Neural cell (in vitro differentiated cells): ENCODE data around the gene CBX8. TPM values are rescaled to one million over a fixed set of nuclear protein-coding genes. Genes with fewer than 3 reads are reported as not detected.

Experiments
- H2AFZ ChIP-seq: fragments of 200-600, 300-800 bp; sonication (generic), shearing (Covaris generic); 2 replicates; pipeline ENCODE4 v1.6.0; 2014; ENCODE audit warnings: low read depth, mild to moderate bottlenecking, antibody characterized with exemption, low read length, moderate library complexity
- H3F3A ChIP-seq: fragments of 200-600 bp; shearing (Covaris generic); 2 replicates; pipeline ENCODE4 v1.6.1; 2016; ENCODE audit warnings: mild to moderate bottlenecking, moderate library complexity, mixed read lengths, antibody characterized with exemption, low read length; ENCODE audit not compliant: insufficient read depth, poor library complexity, severe bottlenecking
- H3K27ac ChIP-seq: fragments of 200-600, 300-800 bp; sonication (generic), shearing (Covaris generic); 2 replicates; pipeline ENCODE4 v1.5.1; 2014; ENCODE audit warnings: mild to moderate bottlenecking, low read length, moderate library complexity
- H3K27me3 ChIP-seq: fragments of 300-800, 200-600 bp; sonication (generic), shearing (Covaris generic); 2 replicates; pipeline ENCODE4 v1.6.0; 2014; ENCODE audit warnings: mild to moderate bottlenecking, low read depth, low read length, moderate library complexity; ENCODE audit not compliant: insufficient read depth
- H3K36me3 ChIP-seq: fragments of 300-800, 200-600 bp; sonication (generic), shearing (Covaris generic); 2 replicates; pipeline ENCODE4 v1.5.1; 2014; ENCODE audit warnings: mild to moderate bottlenecking, antibody characterized with exemption, low read length, moderate library complexity; ENCODE audit not compliant: insufficient read depth
- H3K4me2 ChIP-seq: fragments of 300-800, 200-600 bp; sonication (generic), shearing (Covaris generic); 2 replicates; pipeline ENCODE4 v1.6.0; 2014; ENCODE audit warnings: mild to moderate bottlenecking, low read length
- H3K4me3 ChIP-seq: fragments of 300-800, 200-600 bp; sonication (generic), shearing (Covaris generic); 2 replicates; pipeline ENCODE4 v1.5.1; 2014; ENCODE audit warnings: mild to moderate bottlenecking, low read length, moderate library complexity
- H3K79me2 ChIP-seq: fragments of 200-600 bp; shearing (Covaris generic); replicated peaks from 2 replicates; pipeline ENCODE4 v1.6.0; 2014; ENCODE audit warnings: mild to moderate bottlenecking, low read length, moderate library complexity; ENCODE audit not compliant: insufficient read depth
- H3K9ac ChIP-seq: fragments of 300-800, 200-600 bp; sonication (generic), shearing (Covaris generic); 2 replicates; pipeline ENCODE4 v1.6.1; 2016; ENCODE audit warnings: mild to moderate bottlenecking, low read length, mixed read lengths
- H3K9me2 ChIP-seq: fragments of 200-600 bp; shearing (Covaris generic); 2 replicates; pipeline ENCODE4 v1.6.1; 2016; ENCODE audit warnings: mild to moderate bottlenecking, low read length, mixed read lengths; ENCODE audit not compliant: insufficient read depth
- H3K9me3 ChIP-seq: fragments of 200-600, 300-800 bp; sonication (generic), shearing (Covaris generic); 2 replicates; pipeline ENCODE4 v1.6.1; 2016; ENCODE audit warnings: mild to moderate bottlenecking, mixed run types, low read length, moderate library complexity, mixed read lengths
- H4K20me1 ChIP-seq: fragments of 200-600 bp; shearing (Covaris generic); 2 replicates; pipeline ENCODE4 v1.6.1; 2016; ENCODE audit warnings: mild to moderate bottlenecking, mixed run types; ENCODE audit not compliant: insufficient read depth
- EP300 ChIP-seq: fragments of 450-650 bp; conservative IDR thresholded peaks from 2 replicates; pipeline ENCODE4 v1.6.1; 2014; ENCODE audit warnings: antibody characterized with exemption, mild to moderate bottlenecking, moderate library complexity; ENCODE audit not compliant: poor library complexity, severe bottlenecking
- EZH2 ChIP-seq: fragments of 200-600, 300-800 bp; shearing (Covaris generic), sonication (generic); IDR thresholded peaks from 2 replicates; pipeline ENCODE4 v1.6.1; 2014; ENCODE audit warnings: antibody characterized with exemption, low read length, borderline replicate concordance, mild to moderate bottlenecking; ENCODE audit not compliant: insufficient read depth, poor library complexity, severe bottlenecking
- MXI1 ChIP-seq: fragments of 450-650 bp; conservative IDR thresholded peaks from 2 replicates; pipeline ENCODE4 v1.6.1; 2014; ENCODE audit warnings: antibody characterized with exemption, mild to moderate bottlenecking; ENCODE audit not compliant: poor library complexity, severe bottlenecking
- POLR2AphosphoS5 ChIP-seq: IDR thresholded peaks from 2 replicates; pipeline ENCODE4 v1.6.1; 2012
- RAD21 ChIP-seq: fragments of 450-650 bp; conservative IDR thresholded peaks from 2 replicates; pipeline ENCODE4 v1.6.1; 2014; ENCODE audit warnings: antibody characterized with exemption, mild to moderate bottlenecking, moderate library complexity
- REST ChIP-seq: IDR thresholded peaks from 2 replicates; pipeline ENCODE4 v1.6.1; 2012; ENCODE audit warnings: borderline replicate concordance
- SMC3 ChIP-seq: fragments of 450-650 bp; conservative IDR thresholded peaks from 2 replicates; pipeline ENCODE4 v1.6.1; 2014; ENCODE audit warnings: antibody characterized with exemption, mild to moderate bottlenecking, moderate library complexity; ENCODE audit not compliant: poor library complexity
- TAF1 ChIP-seq: IDR thresholded peaks from 2 replicates; pipeline ENCODE4 v1.6.1; 2012; ENCODE audit warnings: low read depth
- polyA plus RNA-seq: library from polyadenylated mRNA; depleted of rRNA; stranded (reverse); fragments of >200 nt; gene quantifications from 2 replicates; pipeline ENCODE4 v1.2.3, GENCODE V29; 2014
- TF ChIP-seq, protein P1 (sequence below): fragments of 450-650 bp; IDR thresholded peaks from 2 replicates; pipeline ENCODE4 v1.5.1; 2014; ENCODE audit warnings: antibody characterized with exemption, mild to moderate bottlenecking, moderate library complexity; ENCODE audit not compliant: poor library complexity, severe bottlenecking

CBX8 gene
- polyA plus RNA-seq, 1 donor from 2014 or later, result 15.4 TPM

DNA sequence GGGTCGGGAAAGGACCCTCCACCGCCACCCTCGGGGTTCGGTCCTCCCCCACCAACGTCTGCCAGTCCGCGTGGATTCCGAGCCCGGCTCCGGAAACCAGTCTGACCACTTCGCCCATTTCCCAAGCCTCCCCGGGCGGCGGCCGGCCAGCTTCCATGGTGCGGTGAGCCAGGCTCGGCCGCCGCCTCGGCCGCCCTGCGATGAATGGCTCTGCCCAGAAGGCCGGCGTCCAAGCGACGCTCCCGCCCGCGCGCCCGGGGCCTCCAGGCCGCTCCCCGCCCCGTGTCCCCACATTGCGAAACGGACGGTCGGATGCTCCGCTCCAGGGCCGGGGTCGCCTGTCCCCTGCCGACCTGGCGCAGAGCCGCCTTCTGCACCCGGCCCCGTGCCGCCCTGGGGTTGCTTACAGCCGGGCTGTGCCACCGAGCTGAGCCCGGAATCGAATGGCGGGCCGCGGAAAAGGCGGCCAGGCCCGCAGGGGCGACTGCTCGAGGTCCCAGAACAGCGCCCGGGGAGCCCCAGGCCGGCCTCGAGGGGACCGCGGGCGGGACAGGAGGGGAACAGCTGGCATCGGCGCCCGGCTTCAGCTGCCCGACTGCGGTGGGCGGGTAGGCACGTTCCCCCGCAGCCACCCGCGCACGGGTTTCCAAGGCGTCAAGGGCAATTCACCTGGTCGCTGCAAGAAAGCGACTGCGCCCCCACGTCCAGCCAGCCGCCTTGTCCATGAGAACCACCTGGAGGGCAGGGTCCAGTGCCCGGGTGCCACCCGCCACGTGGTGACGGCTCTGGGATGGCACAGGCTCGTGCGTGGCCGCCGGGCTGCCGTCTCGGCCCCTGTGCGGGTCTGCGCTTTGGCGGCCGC lies 18.3 kb upstream of the CBX8 start:
- Histone ChIP-seq H3K9ac (peak overlapping the region; percentile 1), H3F3A (peaks cover 12% of the 10 kb centered on the region), H3K9me3 (no peaks in the 10 kb centered on the region), H3K36me3 (no peaks in the 10 kb centered on the region), H4K20me1 (no peaks in the 10 kb centered on the region), H3K4me2 (no peak overlapping the region), H3K27ac (no peak overlapping the region), H3K27me3 (peaks cover 59% of the 10 kb centered on the region), H3K9me2 (no peaks in the 10 kb centered on the region), H2AFZ (no peak overlapping the region), H3K79me2 (no peaks in the 10 kb centered on the region), H3K4me3 (no peak overlapping the region)
- no peak for TF ChIP-seq TAF1
- peak; percentile 86 for TF ChIP-seq EZH2
- no peak for TF ChIP-seq REST
- TF ChIP-seq SMC3, result no peak
- TF ChIP-seq EP300, result no peak

DNA sequence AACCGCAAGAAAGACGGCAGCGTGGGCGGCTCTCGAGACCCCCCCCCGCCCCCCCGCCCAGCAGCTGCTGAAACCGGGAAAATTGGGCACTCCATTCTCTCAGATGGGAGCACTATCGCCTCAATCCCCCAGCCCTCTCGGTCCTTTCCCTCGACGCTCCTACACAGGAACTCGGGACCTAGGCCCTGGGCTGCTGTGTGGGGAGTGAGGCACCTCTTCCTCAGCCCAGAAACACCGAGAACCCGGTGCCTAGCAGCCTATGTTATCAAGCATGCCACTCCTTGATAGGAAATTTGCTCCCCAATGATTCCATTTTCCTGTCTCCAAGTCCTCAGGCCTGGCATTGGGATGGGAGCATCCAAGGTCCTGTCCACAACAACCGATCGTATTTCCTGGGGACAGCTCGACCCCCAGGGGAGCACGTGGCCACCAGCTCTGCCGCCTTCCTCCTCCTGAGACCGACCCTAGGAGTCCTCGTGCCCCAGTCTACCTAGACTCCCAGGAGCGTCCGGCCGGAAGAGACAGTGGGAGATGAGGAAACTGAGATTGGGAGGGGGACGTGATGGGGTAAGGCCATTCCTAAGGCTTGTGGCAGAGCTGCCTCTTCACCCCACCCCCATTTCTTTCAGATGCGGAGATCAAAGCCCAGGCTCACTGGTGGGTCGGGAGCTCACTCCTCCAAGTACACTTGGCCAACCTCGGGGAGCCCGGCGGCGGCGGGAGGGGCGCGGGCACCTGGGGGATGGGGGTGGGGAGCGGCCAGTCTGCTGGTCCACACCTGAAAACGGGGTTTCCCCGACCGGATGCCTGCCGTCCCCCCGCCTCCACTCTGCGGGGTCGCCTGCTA lies 17.5 kb upstream of the CBX8 start:
- Histone ChIP-seq H3K4me3 (peak overlapping the region; percentile 50), H3K36me3 (no peaks in the 10 kb centered on the region), H3K27me3 (peaks cover 59% of the 10 kb centered on the region), H3K9me3 (no peaks in the 10 kb centered on the region), H3K9ac (peak overlapping the region; percentile 98), H3F3A (peaks cover 12% of the 10 kb centered on the region), H3K9me2 (no peaks in the 10 kb centered on the region), H3K27ac (no peak overlapping the region), H3K79me2 (no peaks in the 10 kb centered on the region), H4K20me1 (no peaks in the 10 kb centered on the region), H2AFZ (no peak overlapping the region), H3K4me2 (no peak overlapping the region)
- TF ChIP-seq SMC3 (no peak), RAD21 (no peak)

- no peak overlapping the region for H2AFZ ChIP-seq
- peak overlapping the region; percentile 98 for H3K9ac ChIP-seq
- H4K20me1 ChIP-seq, result no peaks in the 10 kb centered on the region
- H3K4me3 ChIP-seq, result peak overlapping the region; percentile 50
- H3K27me3 ChIP-seq, result peaks cover 63% of the 10 kb centered on the region
- no peaks in the 10 kb centered on the region for H3K79me2 ChIP-seq
- H3K9me3 ChIP-seq, result no peaks in the 10 kb centered on the region
- H3K27ac ChIP-seq, result no peak overlapping the region
- peaks cover 12% of the 10 kb centered on the region for H3F3A ChIP-seq
- no peak overlapping the region for H3K4me2 ChIP-seq
- no peaks in the 10 kb centered on the region for H3K36me3 ChIP-seq
- H3K9me2 ChIP-seq, result no peaks in the 10 kb centered on the region
- TF ChIP-seq, protein P1, sequence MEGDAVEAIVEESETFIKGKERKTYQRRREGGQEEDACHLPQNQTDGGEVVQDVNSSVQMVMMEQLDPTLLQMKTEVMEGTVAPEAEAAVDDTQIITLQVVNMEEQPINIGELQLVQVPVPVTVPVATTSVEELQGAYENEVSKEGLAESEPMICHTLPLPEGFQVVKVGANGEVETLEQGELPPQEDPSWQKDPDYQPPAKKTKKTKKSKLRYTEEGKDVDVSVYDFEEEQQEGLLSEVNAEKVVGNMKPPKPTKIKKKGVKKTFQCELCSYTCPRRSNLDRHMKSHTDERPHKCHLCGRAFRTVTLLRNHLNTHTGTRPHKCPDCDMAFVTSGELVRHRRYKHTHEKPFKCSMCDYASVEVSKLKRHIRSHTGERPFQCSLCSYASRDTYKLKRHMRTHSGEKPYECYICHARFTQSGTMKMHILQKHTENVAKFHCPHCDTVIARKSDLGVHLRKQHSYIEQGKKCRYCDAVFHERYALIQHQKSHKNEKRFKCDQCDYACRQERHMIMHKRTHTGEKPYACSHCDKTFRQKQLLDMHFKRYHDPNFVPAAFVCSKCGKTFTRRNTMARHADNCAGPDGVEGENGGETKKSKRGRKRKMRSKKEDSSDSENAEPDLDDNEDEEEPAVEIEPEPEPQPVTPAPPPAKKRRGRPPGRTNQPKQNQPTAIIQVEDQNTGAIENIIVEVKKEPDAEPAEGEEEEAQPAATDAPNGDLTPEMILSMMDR, result no peak
- TF ChIP-seq SMC3, result no peak
- TF ChIP-seq MXI1, result no peak
- TF ChIP-seq EP300, result no peak
- TF ChIP-seq RAD21, result no peak
- no peak for TF ChIP-seq TAF1
- TF ChIP-seq POLR2AphosphoS5, result no peak
- no peak for TF ChIP-seq EZH2
- no peak for TF ChIP-seq REST
Measured at GRCh38 chr17:79813297-79814126, 16.6 kb upstream of the CBX8 start.
